Measurements from ENCODE around the gene MTHFD1L.
"Not testable (repeated sequence)": the region's sequence is repeated elsewhere in the genome, so short reads cannot be mapped to it uniquely, and the experiment has no call there.

MTHFD1L gene

DNA sequence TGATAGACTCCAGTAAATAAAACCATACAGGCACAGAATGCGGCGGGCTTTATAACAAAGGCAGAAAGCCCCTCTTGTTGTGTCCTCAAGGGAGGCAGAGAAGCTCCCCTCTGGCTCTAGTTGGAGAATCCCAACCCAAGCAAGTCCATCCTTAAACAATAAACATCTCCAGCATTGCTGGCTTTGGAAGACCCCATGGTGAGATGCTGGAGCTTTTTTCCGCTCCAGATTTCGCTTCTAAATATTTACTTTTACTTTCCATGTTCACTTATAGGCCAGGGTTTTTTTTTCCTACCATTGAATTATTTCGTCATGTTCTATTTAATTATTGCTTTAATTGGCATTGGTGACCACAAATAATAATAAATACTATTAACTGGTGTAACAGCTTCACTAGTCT lies 176.2 kb downstream of the MTHFD1L start:
- DNase-seq (ENCODE audit: low read depth) = no peak

- DNase-seq (ENCODE audit: low read depth) = not testable (repeated sequence)
Observed at GRCh38 chr6:151042911-151043330, 177.4 kb downstream of the MTHFD1L start.

DNA sequence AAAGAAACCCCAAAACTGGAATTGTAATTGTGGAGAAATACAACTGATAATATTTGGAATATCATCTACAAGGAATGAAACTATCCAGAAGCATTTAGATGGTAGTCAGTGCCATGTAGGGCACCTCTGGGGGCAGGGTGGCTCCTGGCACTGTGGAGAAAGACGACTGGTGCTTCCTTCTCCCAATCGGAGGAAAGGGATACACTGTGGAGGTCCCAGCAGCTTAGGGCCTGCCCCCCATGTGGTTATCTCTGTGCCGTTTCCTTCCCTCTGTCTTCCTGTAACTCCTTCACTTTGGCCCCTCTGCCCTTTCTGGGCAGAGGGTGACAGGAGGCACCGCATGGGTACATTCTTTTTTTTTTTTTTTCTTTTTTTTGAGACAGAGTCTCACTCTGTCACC lies 178.4 kb downstream of the MTHFD1L start:
- no peak for DNase-seq (ENCODE audit: low read depth)

DNA sequence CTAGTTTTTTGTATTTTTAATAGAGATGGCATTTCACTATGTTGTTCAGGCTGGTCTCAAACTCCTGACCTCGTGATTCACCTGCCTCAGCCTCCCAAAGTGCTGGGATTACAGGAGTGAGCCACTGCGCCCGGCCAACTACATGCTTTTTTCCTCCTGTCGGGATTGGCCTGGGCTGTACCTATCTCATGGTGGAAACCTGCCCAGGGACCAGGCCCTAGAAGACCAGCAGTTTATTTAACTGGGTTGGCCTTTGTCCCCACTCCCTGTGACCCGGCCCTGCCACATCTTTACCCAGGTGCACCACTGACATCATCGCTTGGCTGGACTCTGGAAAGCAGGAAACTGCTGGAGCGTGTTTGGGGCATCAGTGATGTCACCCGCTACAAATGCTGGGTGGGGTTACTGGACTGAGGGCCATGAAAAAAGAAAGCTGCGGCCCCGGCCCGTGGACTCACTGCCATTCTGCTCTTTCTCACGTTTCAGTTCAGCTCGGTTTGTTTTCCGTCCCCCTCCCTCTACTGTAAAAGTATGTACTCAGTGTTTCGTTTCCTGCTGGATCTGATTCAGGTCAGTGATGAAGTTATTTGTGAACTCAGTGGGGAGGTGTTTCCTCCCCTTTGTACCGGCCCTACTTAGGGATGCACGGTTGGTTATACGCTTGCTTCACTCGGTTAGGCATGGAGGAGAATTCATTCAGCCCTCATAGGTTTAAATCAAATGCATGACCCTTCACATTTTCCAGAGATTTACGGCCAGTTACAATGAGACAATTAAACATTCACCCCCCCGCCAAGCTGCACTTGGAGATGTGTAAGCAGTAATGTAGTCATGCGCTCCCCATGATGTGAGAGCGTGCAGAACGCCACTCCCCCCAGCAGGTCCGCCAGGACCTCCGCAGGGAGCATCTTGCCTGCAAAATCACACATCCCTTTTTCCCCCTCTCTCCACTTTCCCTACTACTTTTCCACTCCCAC lies 179.3 kb downstream of the MTHFD1L start:
- no peak for DNase-seq (ENCODE audit: low read depth)

- DNase-seq (ENCODE audit: low read depth) = not testable (repeated sequence)
Observed at GRCh38 chr6:151045511-151046222, 180.2 kb downstream of the MTHFD1L start.

DNA sequence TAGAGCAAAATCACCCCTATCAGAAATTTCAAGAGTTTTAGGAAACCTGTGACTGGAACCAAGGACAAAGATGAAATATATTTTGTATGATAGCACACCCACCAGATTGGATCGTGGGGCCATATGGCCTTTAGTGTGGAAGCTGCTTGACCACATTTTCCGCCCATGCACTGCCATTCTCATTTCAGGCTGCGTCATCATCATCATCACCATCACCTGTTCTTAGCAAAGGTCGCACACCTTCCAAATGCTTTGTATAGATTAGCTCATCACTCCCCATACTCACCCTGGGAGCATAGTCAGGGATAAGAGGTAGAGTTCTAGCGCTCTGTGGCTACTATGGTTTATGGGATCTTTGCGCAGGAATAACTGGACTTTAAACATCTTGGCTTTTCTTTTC lies 185.7 kb downstream of the MTHFD1L start:
- DNase-seq (ENCODE audit: low read depth) = no peak

DNA sequence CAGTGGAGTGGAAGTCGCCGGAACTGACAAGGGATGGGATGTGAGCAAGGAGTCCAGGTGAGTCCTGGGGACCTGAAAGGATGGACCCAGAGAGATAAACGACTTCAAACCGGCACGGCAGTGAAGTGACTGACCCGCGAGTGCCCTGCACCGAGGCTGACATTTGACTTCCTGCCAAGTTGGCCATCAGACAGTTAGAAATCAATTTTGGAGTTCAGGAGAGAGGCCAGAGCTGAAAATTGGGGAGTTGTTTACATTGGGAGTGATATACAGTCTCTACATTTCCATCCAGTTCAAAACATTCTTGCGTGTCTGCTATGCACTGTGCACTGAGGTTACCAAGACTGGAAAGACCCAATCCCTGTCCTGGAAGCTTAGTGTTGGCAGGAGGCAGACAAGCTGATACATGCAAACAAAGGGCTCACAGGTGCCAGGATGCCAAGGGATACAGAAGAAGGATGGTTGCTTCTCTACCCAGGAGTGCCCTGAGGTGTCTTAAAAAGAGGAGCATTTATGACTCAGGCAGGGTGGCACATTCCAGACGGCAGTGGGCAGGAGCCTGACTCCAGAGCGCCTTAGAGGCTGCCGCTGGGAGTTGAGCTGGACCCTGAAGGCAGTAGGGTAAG lies 186.6 kb downstream of the MTHFD1L start:
- no peak for DNase-seq (ENCODE audit: low read depth)

DNA sequence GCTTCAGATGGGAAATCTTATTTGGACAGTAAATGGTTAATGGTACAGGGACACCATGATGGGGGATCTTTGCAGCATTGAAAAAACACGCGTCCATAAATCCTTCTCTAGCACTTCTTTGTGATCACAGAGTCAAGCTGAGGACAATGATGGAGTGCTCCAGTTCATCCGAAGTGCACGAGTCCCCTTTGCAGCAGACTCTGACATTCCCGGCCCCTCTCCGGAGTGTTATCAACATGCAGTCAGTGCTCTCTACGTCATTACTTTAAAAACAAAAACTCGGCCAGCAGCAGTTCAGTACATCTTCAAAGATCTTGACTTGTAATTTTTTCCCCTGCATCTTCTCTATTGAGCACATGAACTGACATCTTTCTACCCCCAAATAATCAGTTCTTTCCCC lies 188.8 kb downstream of the MTHFD1L start:
- DNase-seq (ENCODE audit: low read depth) = no peak

- no peak for DNase-seq (ENCODE audit: low read depth)
Observed at GRCh38 chr6:151056230-151056907, 190.9 kb downstream of the MTHFD1L start.

- DNase-seq (ENCODE audit: low read depth) = no peak
Observed at GRCh38 chr6:151057061-151057460, 191.6 kb downstream of the MTHFD1L start.

DNA sequence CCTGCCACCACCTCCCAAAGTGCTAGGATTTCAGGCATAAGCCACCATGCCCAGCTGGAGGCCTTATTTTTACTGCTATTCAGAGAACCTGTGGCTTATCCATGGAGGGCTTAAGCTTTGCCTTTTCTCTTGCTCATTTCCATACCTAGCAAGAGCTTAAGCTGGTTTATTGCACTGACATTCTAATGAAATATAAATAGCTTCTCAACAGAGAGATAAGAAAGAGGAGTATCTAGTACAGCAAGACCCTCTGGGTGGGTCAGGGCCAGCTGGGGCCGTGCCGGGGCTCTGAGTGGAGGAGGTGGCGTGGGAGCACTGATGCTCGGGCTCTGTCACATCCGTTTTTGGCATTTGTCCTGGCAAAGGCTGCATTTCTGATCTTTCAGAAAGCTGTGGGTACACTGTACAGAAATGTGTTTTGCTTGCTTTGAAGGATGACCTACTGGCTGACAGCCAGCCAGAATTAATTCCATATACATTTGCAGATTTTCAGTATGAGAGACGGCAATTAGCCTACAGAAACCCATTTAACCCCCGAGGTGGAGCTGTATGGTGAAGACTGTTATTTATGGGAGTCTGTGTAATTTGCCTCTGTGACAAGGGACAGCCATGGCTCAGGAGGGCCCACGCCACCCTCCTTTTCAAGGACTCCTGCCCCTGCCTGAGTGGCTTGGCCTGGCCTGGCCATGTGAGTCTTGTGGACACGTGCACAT lies 192.7 kb downstream of the MTHFD1L start:
- DNase-seq (ENCODE audit: low read depth) = no peak

GRCh38 chr6:151059612-151060095 lies 194.2 kb downstream of the MTHFD1L start:
- DNase-seq (ENCODE audit: low read depth) = no peak

DNA sequence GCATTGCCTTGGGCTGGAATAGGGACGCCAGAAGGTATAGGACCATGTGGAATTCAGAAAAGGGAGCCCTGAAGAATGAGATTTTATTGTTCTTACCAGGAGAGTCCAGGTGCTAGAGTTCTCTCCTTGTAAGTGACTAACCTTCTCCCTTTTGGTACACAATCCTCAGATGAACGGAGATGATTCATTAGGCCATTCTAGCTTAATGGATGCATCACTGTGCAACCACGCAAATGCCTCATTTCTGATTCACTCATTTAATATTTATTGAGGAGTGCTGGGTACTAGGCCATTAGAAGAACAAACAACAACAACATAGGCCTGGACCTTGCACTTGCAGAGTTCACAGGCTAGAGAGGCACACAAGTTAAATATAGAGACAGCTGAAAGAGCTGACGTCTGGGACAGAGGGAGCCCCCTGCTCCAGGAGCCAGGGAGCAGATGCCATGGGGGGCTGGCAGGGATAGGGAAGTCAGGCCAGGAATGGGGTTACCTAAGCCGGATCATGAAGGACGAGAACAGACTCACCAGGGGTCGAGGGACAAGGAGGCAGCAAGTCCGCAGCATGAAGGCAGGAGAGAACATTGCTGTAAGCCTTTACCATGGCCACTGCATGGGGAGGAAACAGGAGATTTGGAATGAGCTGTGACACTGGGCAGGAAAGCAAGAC lies 194.7 kb downstream of the MTHFD1L start:
- no peak for DNase-seq (ENCODE audit: low read depth)

DNA sequence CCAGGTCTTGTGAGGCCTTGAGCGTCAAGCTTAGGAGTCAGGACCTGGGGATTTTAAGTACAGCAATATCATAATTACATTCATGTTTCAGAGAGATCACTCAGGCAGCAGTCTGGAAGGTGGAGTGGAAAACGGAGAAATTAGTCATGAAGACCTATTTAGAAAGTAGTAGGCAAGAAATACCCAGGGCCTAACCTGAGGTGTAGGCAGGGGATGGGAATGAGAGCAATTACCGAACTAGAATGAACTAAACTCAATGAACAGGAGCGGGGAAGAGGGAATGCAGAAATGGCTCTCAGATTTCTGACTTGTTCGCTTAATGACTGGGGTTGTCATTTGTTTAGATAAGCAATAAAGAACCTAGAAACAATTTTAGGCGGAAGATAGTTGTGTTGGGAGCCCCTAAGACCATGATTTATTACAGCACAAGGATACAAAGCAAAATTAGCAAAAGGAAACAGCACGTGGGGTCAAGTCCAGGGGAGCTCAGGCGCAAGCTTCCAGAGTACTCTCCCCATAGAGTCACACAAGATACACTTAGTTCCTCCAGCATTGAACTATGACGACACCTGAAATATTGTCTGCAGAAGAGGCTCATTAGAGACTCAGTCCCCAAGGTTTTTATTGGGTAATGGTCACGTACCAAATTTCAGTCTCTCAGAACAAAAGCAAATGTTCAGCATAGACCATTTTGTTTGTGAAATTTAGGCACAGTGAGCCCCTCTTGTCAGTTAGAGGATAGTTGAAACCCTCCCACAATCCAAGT lies 195.4 kb downstream of the MTHFD1L start:
- DNase-seq (ENCODE audit: low read depth) = no peak

GRCh38 chr6:151063352-151063751 lies 197.8 kb downstream of the MTHFD1L start:
- no peak for DNase-seq (ENCODE audit: low read depth)

GRCh38 chr6:151063842-151064647 lies 198.5 kb downstream of the MTHFD1L start:
- no peak for DNase-seq (ENCODE audit: low read depth)

DNA sequence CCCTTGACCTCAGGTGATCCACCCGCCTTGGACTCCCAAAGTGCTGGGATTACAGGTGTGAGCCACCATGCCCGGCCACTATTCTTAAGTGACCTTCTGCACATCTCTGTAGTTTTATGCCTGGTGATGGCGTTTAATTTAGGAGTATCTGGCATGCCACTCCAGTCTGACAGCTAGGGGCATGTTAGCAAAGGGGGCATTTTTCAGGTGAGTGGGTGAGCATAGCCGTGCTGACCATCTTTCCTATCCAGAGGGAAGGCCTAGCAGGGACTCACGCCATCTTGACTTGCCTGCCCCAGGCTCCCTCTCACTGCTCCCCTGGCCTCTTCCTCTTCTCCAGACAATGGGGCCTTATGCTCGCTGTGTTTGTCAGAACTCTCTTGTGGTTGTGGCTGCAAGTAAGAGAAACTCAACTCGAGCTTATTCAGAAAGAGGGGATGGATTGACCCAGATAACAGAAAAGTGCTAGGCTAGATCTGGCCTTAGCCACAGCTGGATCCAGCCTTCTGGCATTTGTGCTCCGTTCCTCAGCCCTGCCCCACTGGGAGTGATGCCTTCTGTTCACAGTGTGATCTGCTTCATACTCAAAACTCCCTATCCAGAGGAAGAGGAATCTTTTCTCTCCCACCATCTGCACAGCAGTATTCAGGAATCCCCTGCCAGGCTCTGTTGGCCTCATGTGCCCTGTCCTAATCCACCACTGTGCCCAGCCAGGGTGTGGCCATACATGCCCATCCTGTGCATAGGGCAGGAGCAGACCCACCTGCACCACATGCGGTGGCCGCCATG lies 199.7 kb downstream of the MTHFD1L start:
- DNase-seq (ENCODE audit: low read depth) = no peak

Measured in stimulated activated CD8-positive, alpha-beta memory T cell treated with anti-CD3 and anti-CD28 coated beads, Interleukin-12 subunit alpha, Interleukin-12 subunit beta, amount 100 ng/mL, for 4 hours (primary cell).